HG02885 (cell line): ENCODE results near the gene LRP8.

ENCODE experiments used
- ATAC-seq: cut with Tn5 transposase; IDR thresholded peaks from one replicate; pipeline ENCODE4 v1.9.1; 2021; ENCODE audit warnings: mild to moderate bottlenecking; ENCODE audit not compliant: unreplicated experiment, poor library complexity

LRP8 gene

DNA sequence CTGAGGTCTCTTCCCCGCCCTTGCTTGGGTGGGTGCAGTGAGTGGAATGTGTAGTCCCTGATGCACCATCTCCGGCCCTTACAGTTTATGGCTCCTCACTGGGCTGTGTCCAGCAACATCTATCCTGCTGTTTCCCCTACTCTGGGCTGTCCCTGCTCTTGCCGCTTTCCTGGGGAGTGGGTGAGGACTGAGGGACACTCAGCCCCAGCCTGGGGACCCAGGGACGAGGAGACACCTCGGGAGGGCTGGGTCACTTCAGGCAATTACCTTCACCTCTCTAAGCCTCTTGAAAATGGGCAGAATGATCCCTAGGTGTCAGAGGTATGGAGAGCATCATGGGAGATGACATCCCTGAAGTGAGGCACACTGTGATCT is 13.6 kb upstream of the LRP8 start:
- ATAC-seq, result no peak

DNA sequence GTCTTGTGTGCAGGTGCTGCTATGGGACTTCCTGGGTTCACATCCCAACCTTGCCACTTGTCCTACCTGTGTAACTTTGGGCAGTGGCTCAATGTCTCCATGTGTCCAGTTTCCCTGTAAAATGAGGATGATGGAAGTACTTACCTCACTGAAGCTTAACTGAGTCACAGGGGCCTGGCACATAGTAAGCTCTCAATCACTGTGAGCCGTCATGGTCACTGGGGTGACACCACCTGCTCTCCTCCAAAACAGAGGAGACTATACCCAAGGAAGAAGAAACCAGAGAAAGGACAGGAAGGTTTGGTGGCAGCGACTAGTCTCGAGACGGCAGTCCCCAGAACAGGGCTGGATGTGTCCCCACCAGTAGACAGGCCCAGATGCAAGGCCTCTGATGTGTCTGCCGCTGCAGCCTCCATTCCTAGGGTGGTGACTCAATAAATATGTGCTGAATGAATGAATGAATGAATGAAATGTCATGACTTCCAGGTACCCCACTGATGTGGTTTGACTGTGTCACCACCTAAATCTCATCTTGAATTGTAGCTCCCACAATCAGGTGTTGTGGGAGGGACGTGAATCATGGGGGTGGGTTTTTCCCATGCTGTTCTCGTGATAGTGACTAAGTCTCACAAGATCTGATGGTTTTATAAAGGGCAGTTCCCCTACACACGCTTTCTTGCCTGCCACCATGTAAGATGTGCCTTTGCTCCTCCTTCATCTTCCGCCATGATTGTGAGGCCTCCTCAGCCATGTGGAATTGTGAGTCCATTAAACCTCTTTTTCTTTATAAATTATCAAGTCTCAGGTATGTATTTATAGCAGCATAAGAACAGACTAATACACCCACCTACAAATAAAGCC is 13.0 kb upstream of the LRP8 start:
- no peak for ATAC-seq

DNA sequence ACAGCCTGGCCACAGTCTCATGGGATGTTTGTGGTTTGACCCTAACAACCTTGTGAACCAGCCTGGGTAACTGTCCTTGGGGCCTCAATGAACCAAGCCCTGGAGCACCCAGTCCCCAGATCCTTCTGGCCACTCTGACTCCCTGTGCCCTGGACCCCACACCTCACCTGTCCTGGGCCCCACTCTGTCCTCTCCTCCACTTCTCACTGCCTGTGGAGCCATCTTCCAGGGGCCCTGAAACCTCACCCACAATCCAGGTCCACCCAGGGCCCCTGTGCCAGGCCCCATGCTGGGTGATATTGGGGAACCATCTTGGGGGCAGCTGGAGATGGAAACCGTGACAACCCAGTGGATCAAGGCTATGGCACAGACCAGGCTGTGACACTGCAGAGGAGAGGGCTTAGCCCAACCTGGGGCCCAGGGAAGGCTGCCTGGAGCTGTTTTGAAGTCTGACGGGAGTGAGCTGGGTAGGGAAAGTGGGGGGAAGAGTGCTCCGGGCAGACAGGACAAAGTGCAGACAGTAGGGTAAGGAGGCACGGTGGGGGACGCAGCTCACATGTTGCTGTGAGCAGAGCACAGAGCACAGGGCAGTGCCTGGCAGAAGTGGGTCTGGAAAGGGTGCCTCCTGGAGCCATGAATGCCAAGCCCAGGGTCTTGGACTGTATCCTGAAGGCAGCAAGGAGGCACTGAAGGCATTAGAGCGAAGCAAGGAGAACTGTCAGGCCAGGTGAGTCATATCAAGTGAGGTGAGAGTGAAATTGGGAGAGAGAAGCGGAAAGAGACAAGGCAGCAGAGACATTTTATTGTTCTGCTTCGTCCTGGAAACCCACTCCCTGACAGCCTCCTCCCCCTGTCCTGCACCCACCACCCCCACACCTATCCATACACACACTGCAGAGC is 12.1 kb upstream of the LRP8 start:
- ATAC-seq, result no peak

DNA sequence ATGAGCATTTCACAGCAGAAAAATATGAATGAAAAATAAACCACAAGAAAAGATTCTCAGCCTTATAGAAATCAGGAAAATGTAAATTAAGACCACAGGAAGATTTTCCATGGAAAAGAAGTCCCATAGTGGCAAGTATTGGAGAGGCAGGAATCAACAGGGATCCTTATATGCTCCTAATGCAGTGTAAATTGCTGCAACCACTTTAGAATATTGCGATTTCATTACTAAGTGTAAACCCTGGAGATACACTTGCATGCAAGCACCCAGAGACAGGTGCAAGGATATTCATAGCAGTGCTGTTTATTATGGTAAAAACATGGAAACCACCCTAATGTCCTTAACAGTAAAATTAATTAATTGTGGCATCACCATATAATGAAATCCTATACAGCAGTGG is 10.6 kb upstream of the LRP8 start:
- no peak for ATAC-seq

GRCh38 chr1:53337499-53337898 is 9.6 kb upstream of the LRP8 start:
- no peak for ATAC-seq

DNA sequence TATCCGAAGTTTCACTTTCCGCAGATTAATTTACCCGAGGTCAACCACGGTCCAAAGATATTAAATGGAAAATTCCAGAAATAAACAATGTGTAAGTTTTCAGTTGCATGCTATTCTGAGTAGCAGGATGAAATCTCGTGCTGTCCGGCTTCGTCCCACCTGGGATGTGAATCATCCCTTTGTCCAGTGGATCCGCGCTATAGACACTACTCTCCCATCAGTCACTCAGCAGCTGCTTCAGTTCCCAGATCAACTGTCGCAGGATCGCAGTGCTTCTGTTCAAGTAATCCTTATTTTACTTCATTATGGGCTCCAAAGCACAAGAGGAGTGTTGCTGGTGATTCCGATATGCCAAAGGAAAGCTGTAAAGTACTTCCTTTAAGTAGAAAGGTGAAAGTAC is 8.3 kb upstream of the LRP8 start:
- no peak for ATAC-seq

GRCh38 chr1:53335661-53336060 is 7.8 kb upstream of the LRP8 start:
- no peak for ATAC-seq

- ATAC-seq, result no peak
Observed at GRCh38 chr1:53334781-53335180, 6.9 kb upstream of the LRP8 start.

DNA sequence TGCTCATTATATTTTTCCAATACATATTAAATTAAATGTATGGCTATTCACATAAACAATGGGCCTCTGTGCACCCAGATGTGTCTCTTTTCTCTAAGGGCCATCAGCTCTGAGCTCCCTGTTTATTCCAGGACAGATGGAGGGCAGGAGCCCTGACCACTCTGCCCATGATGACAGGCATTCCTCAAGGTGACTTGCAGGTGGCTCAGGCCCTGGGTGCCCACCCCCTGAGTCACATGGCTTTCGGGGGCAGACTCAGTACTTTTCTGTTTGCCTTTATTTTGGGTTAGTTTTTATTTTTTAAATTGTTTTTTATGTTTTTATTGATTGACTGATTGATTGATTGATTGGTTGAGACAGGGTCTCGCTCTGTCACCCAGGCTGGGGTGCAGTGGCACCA is 6.4 kb upstream of the LRP8 start:
- ATAC-seq, result no peak

DNA sequence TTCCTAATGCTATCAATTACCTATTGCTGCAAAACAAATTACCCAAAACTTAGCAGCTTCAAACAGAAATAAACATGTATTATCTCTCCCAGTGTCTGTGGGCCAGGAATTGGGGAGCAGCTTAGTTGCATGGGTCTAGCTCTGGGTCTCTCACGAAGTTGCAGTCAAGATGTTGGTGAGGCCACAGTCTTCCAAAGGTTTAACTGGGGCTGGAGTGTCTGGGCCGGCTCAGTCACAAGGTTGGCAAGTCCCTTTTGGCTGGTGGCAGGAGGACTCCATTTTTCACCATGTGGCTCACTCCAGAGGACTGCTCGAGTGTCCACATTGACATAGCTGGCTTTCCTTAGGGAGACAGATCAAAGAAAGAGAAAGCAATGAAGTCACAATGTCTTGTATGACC is 5.0 kb upstream of the LRP8 start:
- no peak for ATAC-seq

DNA sequence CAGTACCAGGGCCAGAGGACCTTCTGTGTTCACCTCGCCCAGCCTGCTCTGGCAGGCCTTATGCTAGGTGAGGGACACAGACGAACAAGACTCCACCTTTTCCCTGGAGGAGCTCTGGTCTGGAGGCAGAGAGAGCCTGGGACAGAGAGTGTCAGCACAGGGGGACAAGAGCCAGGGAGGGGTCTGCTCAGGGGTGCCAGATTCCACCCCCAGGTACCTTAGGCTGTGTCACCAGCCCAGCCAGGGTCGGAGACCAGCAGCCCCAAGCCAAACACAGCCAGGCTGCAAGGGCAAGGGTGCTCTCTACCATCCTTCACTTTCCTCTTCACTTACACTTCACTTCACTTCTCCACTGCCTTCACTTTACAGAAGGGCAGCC is 4.3 kb upstream of the LRP8 start:
- ATAC-seq, result no peak

DNA sequence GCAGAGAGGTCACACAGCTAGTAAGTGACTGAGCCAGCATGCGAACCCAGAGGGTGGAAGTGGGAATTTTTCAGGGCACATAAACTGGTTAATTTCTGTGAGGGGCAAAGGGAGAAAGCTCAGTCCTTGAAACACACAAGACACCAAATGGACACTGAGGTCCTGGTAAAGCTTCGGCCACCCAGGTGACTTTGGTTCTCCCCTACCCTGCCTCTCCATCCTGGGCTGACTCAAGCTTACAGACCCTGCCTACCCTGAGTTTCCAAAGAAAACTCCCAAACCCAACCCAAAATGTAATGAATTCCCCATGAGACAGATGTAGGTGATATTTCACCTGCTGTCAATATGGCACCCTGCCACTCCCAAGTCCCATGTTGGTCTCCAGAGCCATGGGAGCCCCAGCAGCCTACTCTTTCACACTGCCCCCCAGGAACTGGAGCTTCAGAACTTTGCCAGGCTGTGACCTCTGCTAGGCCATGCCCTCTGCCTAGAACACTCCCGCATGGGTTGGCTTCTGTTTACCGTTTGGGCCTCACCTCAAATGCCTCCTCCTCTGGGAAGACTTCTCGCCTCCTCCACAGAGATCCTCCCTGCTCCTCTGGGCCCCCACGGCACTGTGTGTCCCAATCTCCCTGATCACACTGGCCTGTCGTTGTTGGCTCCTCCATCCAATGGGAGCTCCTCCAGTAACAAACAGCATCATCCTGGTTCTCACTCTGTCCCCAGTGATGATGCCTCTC is 3.7 kb upstream of the LRP8 start:
- ATAC-seq, result no peak

DNA sequence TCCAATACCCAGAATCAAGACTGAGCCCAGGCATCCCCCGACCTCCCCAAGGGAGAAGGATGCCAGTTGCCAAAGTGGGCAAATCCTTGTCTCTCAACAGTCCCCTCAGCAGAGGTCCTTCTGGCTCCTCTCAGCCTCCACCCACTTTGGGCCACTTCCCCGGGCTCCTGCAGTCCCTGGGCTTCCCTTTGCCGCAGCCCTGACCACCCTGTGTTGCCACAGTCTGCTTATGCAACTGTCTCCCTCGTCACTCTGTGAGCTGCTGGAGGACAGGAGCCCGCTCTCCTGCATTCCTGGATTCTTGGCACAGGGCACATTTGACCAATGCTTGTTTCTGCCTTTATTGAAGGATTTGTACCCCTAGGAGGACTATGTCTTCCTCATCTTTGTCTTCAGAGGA is 2.9 kb upstream of the LRP8 start:
- no peak for ATAC-seq

- ATAC-seq, result no peak
Observed at GRCh38 chr1:53328541-53329499, 950 bp upstream of the LRP8 start.

DNA sequence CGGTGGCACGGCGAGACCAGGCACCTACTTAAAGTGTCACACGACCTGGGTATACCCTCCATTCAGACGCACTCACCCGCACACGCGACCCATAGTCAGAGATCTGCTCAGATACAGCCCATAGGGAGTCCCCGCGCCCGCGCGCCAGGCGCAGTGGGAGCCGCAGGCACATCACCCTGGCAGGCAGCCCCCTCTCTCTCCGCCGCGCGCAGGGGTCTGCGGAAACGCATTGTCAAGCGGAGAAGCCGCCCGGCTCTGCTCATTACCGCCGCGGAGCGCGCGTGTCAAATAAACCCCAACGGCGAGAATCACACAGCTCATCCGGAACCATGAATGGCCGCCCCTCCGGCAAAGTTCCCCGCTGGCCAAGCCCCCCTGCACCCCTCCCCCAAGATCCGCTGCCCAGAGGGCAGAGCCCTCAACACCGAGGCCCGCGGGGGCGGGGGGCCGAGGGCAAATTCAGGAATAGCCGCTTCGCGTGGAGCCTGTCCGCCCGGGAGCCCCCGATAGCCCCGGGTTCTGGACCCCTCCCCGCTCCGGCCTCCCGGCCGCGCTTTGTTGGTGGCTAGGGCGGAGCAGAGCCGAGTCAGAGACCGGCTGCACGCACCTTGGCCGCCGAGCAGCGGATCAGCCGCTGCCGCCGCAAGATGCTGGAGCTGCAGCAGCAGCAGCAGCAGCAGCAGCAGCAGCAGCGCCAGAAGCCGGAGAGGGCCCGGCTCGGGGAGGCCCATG is 522 bp downstream of the LRP8 start:
- peak; percentile 4 for ATAC-seq

DNA sequence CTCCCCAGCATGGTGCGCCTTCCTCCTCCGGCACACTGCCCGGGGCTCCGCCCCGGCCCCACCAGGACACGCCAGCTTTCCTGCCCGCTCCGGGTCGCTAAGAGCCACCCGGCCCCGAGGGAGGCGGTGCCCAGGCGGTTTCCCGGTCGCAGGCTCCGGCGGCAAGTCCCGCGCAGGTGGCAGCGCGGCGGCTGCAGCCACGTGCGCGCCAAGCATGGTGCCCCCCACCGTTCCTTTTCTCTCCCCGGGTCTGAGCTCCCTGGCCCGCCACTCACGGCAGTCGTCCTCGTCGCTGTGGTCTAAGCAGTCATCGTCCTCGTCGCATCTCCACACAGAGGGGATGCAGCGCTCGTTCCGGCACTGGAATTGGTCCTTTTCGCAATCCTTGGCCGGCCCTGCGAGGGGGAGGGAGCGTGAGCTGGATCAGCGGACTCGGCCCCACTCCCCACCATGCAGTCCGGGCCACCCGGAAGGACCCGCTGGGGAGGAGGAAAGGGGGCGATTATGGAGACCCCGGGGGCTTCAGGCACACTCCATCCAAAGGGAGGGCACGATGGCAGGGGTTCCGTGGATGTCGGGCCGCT is 1.2 kb downstream of the LRP8 start:
- peak; percentile 30 for ATAC-seq

GRCh38 chr1:53326088-53326597 is 1.7 kb downstream of the LRP8 start:
- ATAC-seq, result peak; percentile 88

- ATAC-seq, result no peak
Observed at GRCh38 chr1:53325326-53326087, 2.4 kb downstream of the LRP8 start.
